Measurements from ENCODE around the gene AGO1. TPM values are rescaled to one million over a fixed set of nuclear protein-coding genes. Genes with fewer than 3 reads are reported as not detected.
A peak's percentile ranks its signal among the peaks of the same experiment; 100 is the strongest.

The AGO1 gene
- total RNA-seq (18.9 and 19.1 TPM in 2 replicates), polyA plus RNA-seq (9.6 and 10.1 TPM in 2 replicates)

- peak; percentile 96 to 97 for DNase-seq (ENCODE audit: low read depth in 1 of 2, low spot score in 1 of 2)
- TF ChIP-seq, protein P1, sequence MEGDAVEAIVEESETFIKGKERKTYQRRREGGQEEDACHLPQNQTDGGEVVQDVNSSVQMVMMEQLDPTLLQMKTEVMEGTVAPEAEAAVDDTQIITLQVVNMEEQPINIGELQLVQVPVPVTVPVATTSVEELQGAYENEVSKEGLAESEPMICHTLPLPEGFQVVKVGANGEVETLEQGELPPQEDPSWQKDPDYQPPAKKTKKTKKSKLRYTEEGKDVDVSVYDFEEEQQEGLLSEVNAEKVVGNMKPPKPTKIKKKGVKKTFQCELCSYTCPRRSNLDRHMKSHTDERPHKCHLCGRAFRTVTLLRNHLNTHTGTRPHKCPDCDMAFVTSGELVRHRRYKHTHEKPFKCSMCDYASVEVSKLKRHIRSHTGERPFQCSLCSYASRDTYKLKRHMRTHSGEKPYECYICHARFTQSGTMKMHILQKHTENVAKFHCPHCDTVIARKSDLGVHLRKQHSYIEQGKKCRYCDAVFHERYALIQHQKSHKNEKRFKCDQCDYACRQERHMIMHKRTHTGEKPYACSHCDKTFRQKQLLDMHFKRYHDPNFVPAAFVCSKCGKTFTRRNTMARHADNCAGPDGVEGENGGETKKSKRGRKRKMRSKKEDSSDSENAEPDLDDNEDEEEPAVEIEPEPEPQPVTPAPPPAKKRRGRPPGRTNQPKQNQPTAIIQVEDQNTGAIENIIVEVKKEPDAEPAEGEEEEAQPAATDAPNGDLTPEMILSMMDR (IDR thresholded peaks at IDR 0.05; ENCODE audit: low read depth, low read length), result peak; percentile 81
- Histone ChIP-seq H3K4me1 (ENCODE audit: low read depth) (peaks cover 39% of the 10 kb centered on the region), H3K27me3 (no peaks in the 10 kb centered on the region), H3K27ac (peak within 1 kb of the TSS; percentile 49), H3K36me3 (no peaks in the 10 kb centered on the region), H3K4me3 (peak within 1 kb of the TSS; percentile 88), H3K9me3 (ENCODE audit: low read depth) (no peaks in the 10 kb centered on the region)
Observed at GRCh38 chr1:35882945-35883634, at the start of gene AGO1. Gene AGO1, plus strand, starts transcription at chr1:35883209. Its CDS starts 213 bp downstream, at chr1:35883422.

- Histone ChIP-seq H3K36me3 (peaks cover 58% of the 10 kb centered on the region), H3K9me3 (ENCODE audit: low read depth) (no peaks in the 10 kb centered on the region), H3K4me3 (no peak overlapping the region), H3K27me3 (no peaks in the 10 kb centered on the region), H3K27ac (no peak overlapping the region), H3K4me1 (ENCODE audit: low read depth) (no peaks in the 10 kb centered on the region)
- no peak for DNase-seq (ENCODE audit: low read depth in 1 of 2, low spot score in 1 of 2)
- TF ChIP-seq, protein P1 (IDR thresholded peaks at IDR 0.05; ENCODE audit: low read depth, low read length), result no peak
Observed at GRCh38 chr1:35833395-35833794, 49.6 kb upstream of the AGO1 start.

- H3K9me3 ChIP-seq (ENCODE audit: low read depth), result no peaks in the 10 kb centered on the region
- H3K4me3 ChIP-seq, result no peak overlapping the region
- no peak overlapping the region for H3K27ac ChIP-seq
- no peaks in the 10 kb centered on the region for H3K4me1 ChIP-seq (ENCODE audit: low read depth)
- DNase-seq (ENCODE audit: low read depth in 1 of 2, low spot score in 1 of 2), result no peak
- TF ChIP-seq, protein P1 (IDR thresholded peaks at IDR 0.05; ENCODE audit: low read depth, low read length), result no peak
- peaks cover 53% of the 10 kb centered on the region for H3K36me3 ChIP-seq
- H3K27me3 ChIP-seq, result no peaks in the 10 kb centered on the region
Observed at GRCh38 chr1:35834218-35834617, 48.8 kb upstream of the AGO1 start.

GRCh38 chr1:35835398-35835797 is 47.6 kb upstream of the AGO1 start:
- peaks cover 51% of the 10 kb centered on the region for H3K36me3 ChIP-seq

GRCh38 chr1:35836734-35837133 is 46.3 kb upstream of the AGO1 start:
- Histone ChIP-seq H3K36me3 (peaks cover 51% of the 10 kb centered on the region), H3K9me3 (ENCODE audit: low read depth) (no peaks in the 10 kb centered on the region)
- TF ChIP-seq, protein P1 (IDR thresholded peaks at IDR 0.05; ENCODE audit: low read depth, low read length), result no peak

More at GRCh38 chr1:35835398-35835797, 47.6 kb upstream of the AGO1 start:
- H3K27ac ChIP-seq, result no peak overlapping the region
- no peaks in the 10 kb centered on the region for H3K9me3 ChIP-seq (ENCODE audit: low read depth)
- no peak for DNase-seq (ENCODE audit: low read depth in 1 of 2, low spot score in 1 of 2)
- H3K4me3 ChIP-seq, result no peak overlapping the region
- TF ChIP-seq, protein P1 (IDR thresholded peaks at IDR 0.05; ENCODE audit: low read depth, low read length), result no peak
- H3K4me1 ChIP-seq (ENCODE audit: low read depth), result no peaks in the 10 kb centered on the region
- no peaks in the 10 kb centered on the region for H3K27me3 ChIP-seq

More at GRCh38 chr1:35836734-35837133, 46.3 kb upstream of the AGO1 start:
- Histone ChIP-seq H3K4me1 (ENCODE audit: low read depth) (no peaks in the 10 kb centered on the region), H3K27ac (no peak overlapping the region), H3K27me3 (no peaks in the 10 kb centered on the region), H3K4me3 (no peak overlapping the region)
- no peak for DNase-seq (ENCODE audit: low read depth in 1 of 2, low spot score in 1 of 2)

Data from cardiac muscle cell (in vitro differentiated cells and primary cell).